Right kidney (tissue), 9 donors: Measurements from ENCODE around the gene COPZ1.
"Not testable (repeated sequence)": the region's sequence is repeated elsewhere in the genome, so short reads cannot be mapped to it uniquely, and the experiment has no call there.

Source experiments
- DNase-seq: peaks from one replicate; pipeline ENCODE4 v3.0.0-alpha.2; 2016
- long read RNA-seq, 8 donors: transcript quantifications; one replicate each; lab custom pipeline, GENCODE V29; 2026

Gene COPZ1
- long read RNA-seq, donor 1, transcript COPZ1-201 (9 exons, 1,897 nt): major isoform, 138 of 178 reads
- long read RNA-seq, donor 1, transcript COPZ1-202 (8 exons, 880 nt): minor isoform, 7 of 178 reads
- long read RNA-seq, donor 1, partial matches to known transcripts: 15 of 178 reads
- long read RNA-seq, donor 1, other reads (novel, unspliced or antisense): 9 of 178 reads
- long read RNA-seq, donor 2, transcript COPZ1-201 (9 exons, 1,897 nt): major isoform, 75 of 159 reads
- long read RNA-seq, donor 2, partial matches to known transcripts: 72 of 159 reads
- long read RNA-seq, donor 2, other reads (novel, unspliced or antisense): 0 of 159 reads
- long read RNA-seq, donor 3, transcript COPZ1-201 (9 exons, 1,897 nt): major isoform, 59 of 104 reads
- long read RNA-seq, donor 3, partial matches to known transcripts: 39 of 104 reads
- long read RNA-seq, donor 3, other reads (novel, unspliced or antisense): 0 of 104 reads
- long read RNA-seq, donor 4, transcript COPZ1-202 (8 exons, 880 nt): minor isoform, 5 of 103 reads
- long read RNA-seq, donor 4, transcript COPZ1-208 (7 exons, 553 nt): minor isoform, 5 of 103 reads
- long read RNA-seq, donor 4, transcript COPZ1-201 (9 exons, 1,897 nt): major isoform, 78 of 103 reads
- long read RNA-seq, donor 4, partial matches to known transcripts: 6 of 103 reads
- long read RNA-seq, donor 4, other reads (novel, unspliced or antisense): 8 of 103 reads
- long read RNA-seq, donor 5, transcript COPZ1-201 (9 exons, 1,897 nt): major isoform, 94 of 118 reads
- long read RNA-seq, donor 5, partial matches to known transcripts: 10 of 118 reads
- long read RNA-seq, donor 5, other reads (novel, unspliced or antisense): 5 of 118 reads
- long read RNA-seq, donor 6, transcript COPZ1-201 (9 exons, 1,897 nt): major isoform, 78 of 200 reads
- long read RNA-seq, donor 6, partial matches to known transcripts: 106 of 200 reads
- long read RNA-seq, donor 6, other reads (novel, unspliced or antisense): 0 of 200 reads
- long read RNA-seq, donor 7, transcript COPZ1-201 (9 exons, 1,897 nt): major isoform, 137 of 187 reads
- long read RNA-seq, donor 7, transcript COPZ1-202 (8 exons, 880 nt): minor isoform, 5 of 187 reads
- long read RNA-seq, donor 7, partial matches to known transcripts: 24 of 187 reads
- long read RNA-seq, donor 7, other reads (novel, unspliced or antisense): 6 of 187 reads
- long read RNA-seq, donor 8, transcript COPZ1-202 (8 exons, 880 nt): minor isoform, 5 of 152 reads
- long read RNA-seq, donor 8, transcript COPZ1-201 (9 exons, 1,897 nt): major isoform, 92 of 152 reads
- long read RNA-seq, donor 8, partial matches to known transcripts: 41 of 152 reads
- long read RNA-seq, donor 8, other reads (novel, unspliced or antisense): 8 of 152 reads

GRCh38 chr12:54324617-54325441 lies at the start of gene COPZ1:
Gene COPZ1, plus strand, starts transcription at chr12:54325131. Its CDS starts 33 bp downstream, at chr12:54325164.
- DNase-seq: peak; percentile 94

- DNase-seq: no peak
Measured at GRCh38 chr12:54276368-54276767, 48.6 kb upstream of the COPZ1 start.

GRCh38 chr12:54277823-54278276 lies 47.1 kb upstream of the COPZ1 start:
- DNase-seq: no peak

DNA sequence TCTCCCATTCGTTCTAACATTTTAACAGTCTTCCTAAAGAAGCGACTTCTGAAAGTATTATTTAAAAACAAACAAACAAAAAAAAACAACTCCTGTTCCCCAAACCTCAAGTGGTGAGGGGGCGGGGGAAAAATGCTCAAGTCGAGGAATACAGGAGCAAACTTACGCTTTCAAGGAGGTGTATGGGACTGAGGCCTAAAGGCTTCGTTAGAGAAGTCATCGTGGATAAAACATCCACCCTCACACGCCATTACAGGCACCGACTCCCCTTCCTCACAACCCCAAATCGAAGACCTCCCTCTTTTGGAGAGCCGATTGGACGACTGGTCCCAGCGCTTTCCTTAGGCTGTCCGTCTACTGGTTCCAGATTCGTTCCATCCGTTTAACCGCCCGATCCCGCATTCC lies 45.7 kb upstream of the COPZ1 start:
- DNase-seq: peak; percentile 83

DNA sequence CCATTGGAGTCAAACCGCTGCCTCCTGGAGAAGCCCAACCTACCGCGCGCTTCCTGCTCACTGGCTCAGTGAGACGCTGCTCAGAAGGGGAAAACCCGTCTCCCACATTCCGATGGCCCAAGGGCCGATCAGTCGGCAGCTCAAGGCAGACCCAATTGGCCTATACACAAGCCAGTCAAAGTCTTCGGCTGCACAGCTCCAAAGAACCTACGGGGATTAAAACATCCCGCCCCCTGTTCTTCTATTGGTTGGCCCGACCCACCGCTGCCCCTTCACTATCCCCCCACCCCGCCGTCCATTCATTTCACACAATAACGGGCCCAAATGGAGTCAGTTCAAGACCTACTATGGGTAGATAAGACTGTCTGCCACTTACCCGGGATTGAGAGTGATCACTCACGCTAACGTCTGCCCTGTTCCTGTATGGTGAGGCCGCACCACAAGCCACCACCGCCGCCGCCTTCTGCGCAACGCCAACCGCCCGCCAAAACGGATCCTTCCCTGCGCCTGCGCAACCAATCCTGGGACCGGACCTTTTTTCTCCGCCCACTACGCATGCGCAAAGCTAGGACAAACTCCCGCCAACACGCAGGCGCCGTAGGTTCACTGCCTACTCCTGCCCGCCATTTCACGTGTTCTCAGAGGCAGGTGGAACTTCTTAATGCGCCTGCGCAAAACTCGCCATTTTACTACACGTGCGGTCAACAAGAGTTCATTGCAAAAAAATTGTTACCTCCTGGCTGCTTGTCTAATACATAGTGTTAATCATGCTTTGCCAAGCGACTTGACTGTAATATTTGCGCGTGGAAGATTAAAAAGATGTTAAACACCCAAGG lies 45.1 kb upstream of the COPZ1 start, which contains the start of gene CBX5:
Gene CBX5 (minus strand): TSS at position 491 of the 836 bp plus-strand sequence. CDS start 22,472 bp downstream, outside the sequence.
- DNase-seq: peak; percentile 100

DNA sequence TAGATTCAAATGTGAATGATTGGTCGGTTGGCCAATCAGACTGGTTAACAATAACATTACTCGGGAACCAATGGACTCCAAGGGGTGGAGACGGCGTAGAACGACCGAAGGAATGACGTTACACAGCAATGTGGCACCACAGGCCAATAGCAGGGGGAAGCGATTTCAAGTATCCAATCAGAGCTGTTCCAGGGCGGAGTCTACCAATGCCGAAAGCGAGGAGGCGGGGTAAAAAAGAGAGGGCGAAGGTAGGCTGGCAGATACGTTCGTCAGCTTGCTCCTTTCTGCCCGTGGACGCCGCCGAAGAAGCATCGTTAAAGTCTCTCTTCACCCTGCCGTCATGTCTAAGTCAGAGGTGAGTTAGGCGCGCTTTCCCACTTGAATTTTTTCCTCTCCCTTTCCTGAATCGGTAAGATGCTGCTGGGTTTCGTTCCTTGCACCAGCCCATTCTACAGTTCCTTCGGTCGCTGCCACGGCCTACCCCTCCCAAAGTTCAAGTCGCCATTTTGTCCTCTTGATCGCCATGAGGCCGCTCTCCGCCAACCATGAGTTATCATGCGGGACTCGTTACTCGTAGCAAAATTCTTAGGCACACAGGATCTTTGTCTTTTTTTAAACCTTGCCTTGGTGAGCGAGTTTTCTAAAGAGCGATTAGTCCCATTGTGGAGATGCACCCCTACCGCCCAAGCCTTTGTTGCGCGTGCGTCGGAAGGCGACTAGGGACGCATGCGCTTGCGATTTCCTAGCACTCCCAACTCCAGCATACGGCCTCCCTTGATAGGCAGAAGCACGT lies 44.3 kb upstream of the COPZ1 start, which contains the start of gene HNRNPA1:
Gene HNRNPA1 (plus strand): TSS at position 259 of the 793 bp plus-strand sequence. CDS start 82 bp downstream, at position 341.
- peak; percentile 99 for DNase-seq

- not testable (repeated sequence) for DNase-seq
Measured at GRCh38 chr12:54281261-54281638, 43.7 kb upstream of the COPZ1 start.

DNA sequence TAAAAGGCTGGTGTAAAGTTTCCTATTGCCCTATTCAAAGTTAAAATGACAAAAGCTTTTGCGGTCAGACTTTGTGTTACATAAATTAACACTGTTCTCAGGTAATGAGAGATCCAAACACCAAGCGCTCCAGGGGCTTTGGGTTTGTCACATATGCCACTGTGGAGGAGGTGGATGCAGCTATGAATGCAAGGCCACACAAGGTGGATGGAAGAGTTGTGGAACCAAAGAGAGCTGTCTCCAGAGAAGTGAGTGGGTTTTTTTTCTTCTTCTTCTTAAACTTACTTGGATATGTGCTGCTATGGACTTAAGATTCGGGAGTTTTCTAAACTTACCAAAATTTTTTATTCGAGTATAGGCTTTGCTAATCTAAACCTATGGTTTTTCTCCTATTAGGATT lies 43.2 kb upstream of the COPZ1 start:
- not testable (repeated sequence) for DNase-seq

DNA sequence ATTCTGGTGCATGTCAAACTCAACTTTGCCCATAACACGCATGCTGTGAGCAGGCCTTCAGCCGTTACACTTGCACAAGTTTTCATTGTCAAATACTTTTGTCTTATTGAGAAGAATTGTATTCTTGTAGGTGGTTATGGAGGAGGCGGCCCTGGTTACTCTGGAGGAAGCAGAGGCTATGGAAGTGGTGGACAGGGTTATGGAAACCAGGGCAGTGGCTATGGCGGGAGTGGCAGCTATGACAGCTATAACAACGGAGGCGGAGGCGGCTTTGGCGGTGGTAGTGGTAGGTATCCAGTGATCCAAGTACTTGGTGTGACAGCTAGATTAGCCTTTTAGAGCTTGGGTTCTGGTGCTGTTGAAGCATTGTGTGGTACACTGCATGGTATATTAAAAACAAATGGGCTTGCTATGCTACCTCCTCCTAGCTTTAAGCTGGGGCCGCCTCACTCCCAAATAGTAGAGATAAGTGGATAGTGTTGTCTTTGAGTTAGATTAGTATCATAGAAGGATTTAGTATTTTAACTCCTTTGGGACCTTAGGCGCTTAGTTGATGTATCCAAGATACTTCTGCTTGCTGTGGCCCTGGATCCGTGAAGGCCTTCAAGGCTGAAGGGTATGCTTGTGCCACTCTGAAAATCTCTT lies 41.9 kb upstream of the COPZ1 start:
- no peak for DNase-seq

- not testable (repeated sequence) for DNase-seq
Measured at GRCh38 chr12:54284070-54284780, 40.7 kb upstream of the COPZ1 start.

DNA sequence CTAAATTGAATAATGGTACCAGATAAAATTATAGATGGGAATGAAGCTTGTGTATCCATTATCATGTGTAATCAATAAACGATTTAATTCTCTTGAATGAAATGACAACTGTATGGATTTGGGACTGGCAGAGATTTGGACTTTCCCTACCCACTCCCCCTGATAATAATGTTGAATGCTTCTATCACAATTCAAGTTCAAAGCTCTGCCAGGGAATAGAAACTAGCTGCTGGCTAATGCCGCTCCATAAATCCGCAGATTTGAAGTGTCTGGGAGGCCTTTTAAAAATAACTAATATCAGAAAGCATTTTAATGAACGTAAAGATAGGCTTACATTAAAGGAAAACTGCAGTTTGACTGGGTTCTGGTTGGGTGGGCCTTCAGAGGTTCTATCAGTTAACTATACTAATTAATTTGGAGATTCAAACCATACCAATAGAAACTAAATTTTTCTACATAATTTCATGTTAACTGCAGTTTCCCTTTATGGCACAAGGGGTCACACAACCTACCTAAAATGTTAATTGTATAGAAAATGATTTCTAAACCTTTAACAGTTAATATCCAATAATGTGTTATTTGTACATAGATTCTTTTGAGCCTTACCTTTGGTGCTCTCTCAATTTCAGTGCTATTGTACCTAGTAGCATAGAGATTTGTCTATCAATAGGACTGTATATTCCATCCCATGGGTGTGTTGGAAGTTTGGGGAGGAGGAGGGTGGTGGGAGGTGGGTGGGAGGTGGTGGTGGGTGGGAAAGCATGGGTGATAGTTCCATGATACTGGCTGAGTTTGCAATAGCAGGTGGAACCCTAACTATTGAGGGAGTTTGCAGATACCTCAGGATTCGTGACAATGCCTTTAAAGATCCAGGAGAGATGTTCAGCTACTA lies 39.5 kb upstream of the COPZ1 start:
- DNase-seq: no peak

- no peak for DNase-seq
Measured at GRCh38 chr12:54286042-54287030, 38.6 kb upstream of the COPZ1 start.

- DNase-seq: no peak
Measured at GRCh38 chr12:54287261-54288157, 37.4 kb upstream of the COPZ1 start.
